Measurements from ENCODE around the gene CSKMT.

- TF ChIP-seq CTCF (optimal IDR thresholded peaks at IDR 0.05 in 1 of 3, IDR thresholded peaks at IDR 0.05 in 1 of 3, conservative IDR thresholded peaks at IDR 0.05 in 1 of 3; ENCODE audit: extremely low read depth in 1 of 3, insufficient read depth in 2 of 3, low read length in 3 of 3) (no peak), EZH2 (IDR thresholded peaks at IDR 0.05; ENCODE audit: low read length) (no peak)
Observed at GRCh38 chr11:62622476-62623089, 42.5 kb upstream of the CSKMT start.

Measured in keratinocyte (primary cell).